ENCODE measurements around the gene DUSP28. TPM values are rescaled to one million over a fixed set of nuclear protein-coding genes. Genes with fewer than 3 reads are reported as not detected.
"Not testable (repeated sequence)": the region's sequence is repeated elsewhere in the genome, so short reads cannot be mapped to it uniquely, and the experiment has no call there.

The DUSP28 gene
- polyA plus RNA-seq, 3 donors, result 6.2 to 7.6 (median 6.2) TPM

GRCh38 chr2:240526521-240526920, 33.6 kb upstream of the DUSP28 start:
- no peak for DNase-seq (ENCODE audit: low read depth in 3 of 3, low spot score in 2 of 3)

GRCh38 chr2:240527153-240527750, 32.9 kb upstream of the DUSP28 start:
- DNase-seq (ENCODE audit: low read depth in 3 of 3, low spot score in 2 of 3), result no peak

GRCh38 chr2:240528406-240529040, 31.6 kb upstream of the DUSP28 start:
- DNase-seq (ENCODE audit: low read depth in 3 of 3, low spot score in 2 of 3), result no peak

GRCh38 chr2:240529344-240529999, 30.7 kb upstream of the DUSP28 start:
- no peak for DNase-seq (ENCODE audit: low read depth in 3 of 3, low spot score in 2 of 3)

GRCh38 chr2:240530181-240530580, 30.0 kb upstream of the DUSP28 start:
- no peak for DNase-seq (ENCODE audit: low read depth in 3 of 3, low spot score in 2 of 3)

- no peak for DNase-seq (ENCODE audit: low read depth in 3 of 3, low spot score in 2 of 3)
These were observed 29.1 kb upstream of the DUSP28 start for GRCh38 chr2:240531038-240531437.

GRCh38 chr2:240532031-240532775, 28.0 kb upstream of the DUSP28 start:
- DNase-seq (ENCODE audit: low read depth in 3 of 3, low spot score in 2 of 3), result no peak

GRCh38 chr2:240538031-240538780, 22.0 kb upstream of the DUSP28 start:
- DNase-seq (ENCODE audit: low read depth in 3 of 3, low spot score in 2 of 3), result no peak

- DNase-seq (ENCODE audit: low read depth in 3 of 3, low spot score in 2 of 3), result not testable (repeated sequence)
These were observed 21.1 kb upstream of the DUSP28 start for GRCh38 chr2:240539101-240539500.

GRCh38 chr2:240539906-240540305, 20.3 kb upstream of the DUSP28 start:
- DNase-seq (ENCODE audit: low read depth in 3 of 3, low spot score in 2 of 3), result no peak

- no peak for DNase-seq (ENCODE audit: low read depth in 3 of 3, low spot score in 2 of 3)
These were observed 8.9 kb upstream of the DUSP28 start for GRCh38 chr2:240551288-240551687.

GRCh38 chr2:240551811-240552210, 8.3 kb upstream of the DUSP28 start:
- no peak for DNase-seq (ENCODE audit: low read depth in 3 of 3, low spot score in 2 of 3)

- no peak for DNase-seq (ENCODE audit: low read depth in 3 of 3, low spot score in 2 of 3)
These were observed 6.1 kb upstream of the DUSP28 start for GRCh38 chr2:240553956-240554480.

- DNase-seq (ENCODE audit: low read depth in 3 of 3, low spot score in 2 of 3), result no peak
These were observed 5.2 kb upstream of the DUSP28 start for GRCh38 chr2:240554767-240555493.

- DNase-seq (ENCODE audit: low read depth in 3 of 3, low spot score in 2 of 3), result no peak
These were observed 4.5 kb upstream of the DUSP28 start for GRCh38 chr2:240555541-240556250.

- DNase-seq (ENCODE audit: low read depth in 3 of 3, low spot score in 2 of 3), result no peak
These were observed 3.5 kb upstream of the DUSP28 start for GRCh38 chr2:240556553-240557100.

- DNase-seq (ENCODE audit: low read depth in 3 of 3, low spot score in 2 of 3), result no peak
These were observed 2.9 kb upstream of the DUSP28 start for GRCh38 chr2:240557101-240557751.

- DNase-seq (ENCODE audit: low read depth in 3 of 3, low spot score in 2 of 3), result no peak
These were observed 2.3 kb upstream of the DUSP28 start, which contains the start of gene ANKMY1 for GRCh38 chr2:240557808-240558207. ANKMY1 (minus strand) TSS chr2:240557988; CDS start chr2:240557335, 653 bp downstream.
